ENCODE measurements around the gene SNCAIP.

DNA sequence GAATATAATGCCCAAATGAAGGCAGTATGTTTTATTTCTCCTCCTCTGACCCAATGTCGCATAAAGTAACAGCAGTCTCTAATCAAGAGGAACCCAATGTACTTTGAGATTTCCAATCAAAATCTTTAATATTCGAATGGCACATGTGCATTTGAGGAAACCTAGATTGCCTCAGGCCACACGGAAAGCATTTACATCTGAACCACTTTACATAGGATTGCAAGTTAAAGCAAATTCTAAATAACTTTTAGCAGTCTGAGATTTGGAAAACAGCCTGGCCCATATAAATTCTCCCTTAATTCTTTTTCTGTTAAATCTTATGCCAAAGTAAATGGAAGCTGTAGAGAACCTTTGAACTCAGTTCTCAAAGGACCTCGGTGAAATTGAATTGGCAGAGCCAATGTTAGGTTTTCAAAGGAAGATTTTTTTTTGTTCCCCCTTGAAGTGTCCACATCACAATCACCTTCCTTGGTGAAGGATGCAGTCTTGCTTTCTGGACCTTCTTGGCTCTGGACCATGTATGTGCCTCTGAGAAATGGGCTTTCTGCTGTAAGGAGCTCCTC, 57.3 kb downstream of the SNCAIP start:
- TF ChIP-seq EP300 (IDR thresholded peaks at IDR 0.05) (no peak), CTCF (IDR thresholded peaks at IDR 0.05) (no peak), POLR2A (IDR thresholded peaks at IDR 0.05) (no peak)

All from suprapubic skin (tissue), 3 donors.